WERI-Rb-1 (cell line): ENCODE measurements around the gene HOXB8.

Experiments
- DNase-seq: peaks from one replicate; pipeline ENCODE4 v3.0.0-alpha.2; 2020
- H3K27ac ChIP-seq: fragments of 250-450 bp; sonication (Bioruptor Pico); 2 replicates; pipeline ENCODE4 v1.5.1; 2020; ENCODE audit warnings: mild to moderate bottlenecking, moderate library complexity
- H3K27me3 ChIP-seq: fragments of 250-450 bp; sonication (Bioruptor Pico); 2 replicates; pipeline ENCODE4 v1.5.1; 2021; ENCODE audit warnings: mild to moderate bottlenecking, low read depth, moderate library complexity; ENCODE audit not compliant: insufficient read depth, severe bottlenecking
- H3K36me3 ChIP-seq: fragments of 250-450 bp; sonication (Bioruptor Pico); 2 replicates; pipeline ENCODE4 v1.5.1; 2020; ENCODE audit warnings: mild to moderate bottlenecking, moderate library complexity
- H3K4me3 ChIP-seq: 2 replicates; pipeline ENCODE4 v1.5.1; 2011; ENCODE audit warnings: low read depth, mild to moderate bottlenecking, control low read depth, low read length
- H3K9me3 ChIP-seq: fragments of 250-450 bp; sonication (Bioruptor Pico); 2 replicates; pipeline ENCODE4 v1.5.1; 2021; ENCODE audit warnings: mild to moderate bottlenecking, moderate library complexity; ENCODE audit not compliant: severe bottlenecking
- TF ChIP-seq, protein P1 (sequence below): IDR thresholded peaks from 2 replicates; pipeline ENCODE4 v1.5.1; 2011; ENCODE audit warnings: low read depth, mild to moderate bottlenecking, control low read depth, inconsistent platforms, low read length

HOXB8 gene

GRCh38 chr17:48595278-48595999, 19.7 kb downstream of the HOXB8 start:
- TF ChIP-seq, protein P1, sequence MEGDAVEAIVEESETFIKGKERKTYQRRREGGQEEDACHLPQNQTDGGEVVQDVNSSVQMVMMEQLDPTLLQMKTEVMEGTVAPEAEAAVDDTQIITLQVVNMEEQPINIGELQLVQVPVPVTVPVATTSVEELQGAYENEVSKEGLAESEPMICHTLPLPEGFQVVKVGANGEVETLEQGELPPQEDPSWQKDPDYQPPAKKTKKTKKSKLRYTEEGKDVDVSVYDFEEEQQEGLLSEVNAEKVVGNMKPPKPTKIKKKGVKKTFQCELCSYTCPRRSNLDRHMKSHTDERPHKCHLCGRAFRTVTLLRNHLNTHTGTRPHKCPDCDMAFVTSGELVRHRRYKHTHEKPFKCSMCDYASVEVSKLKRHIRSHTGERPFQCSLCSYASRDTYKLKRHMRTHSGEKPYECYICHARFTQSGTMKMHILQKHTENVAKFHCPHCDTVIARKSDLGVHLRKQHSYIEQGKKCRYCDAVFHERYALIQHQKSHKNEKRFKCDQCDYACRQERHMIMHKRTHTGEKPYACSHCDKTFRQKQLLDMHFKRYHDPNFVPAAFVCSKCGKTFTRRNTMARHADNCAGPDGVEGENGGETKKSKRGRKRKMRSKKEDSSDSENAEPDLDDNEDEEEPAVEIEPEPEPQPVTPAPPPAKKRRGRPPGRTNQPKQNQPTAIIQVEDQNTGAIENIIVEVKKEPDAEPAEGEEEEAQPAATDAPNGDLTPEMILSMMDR = no peak
- Histone ChIP-seq H3K27ac (no peak overlapping the region), H3K27me3 (peaks cover 95% of the 10 kb centered on the region), H3K4me3 (no peak overlapping the region), H3K9me3 (no peaks in the 10 kb centered on the region), H3K36me3 (no peaks in the 10 kb centered on the region)
- DNase-seq = no peak

GRCh38 chr17:48594538-48595277, 20.4 kb downstream of the HOXB8 start:
- no peak overlapping the region for H3K27ac ChIP-seq
- H3K27me3 ChIP-seq = peaks cover 95% of the 10 kb centered on the region
- H3K9me3 ChIP-seq = no peaks in the 10 kb centered on the region
- TF ChIP-seq, protein P1 = no peak
- no peak for DNase-seq
- H3K36me3 ChIP-seq = no peaks in the 10 kb centered on the region
- H3K4me3 ChIP-seq = no peak overlapping the region

DNA sequence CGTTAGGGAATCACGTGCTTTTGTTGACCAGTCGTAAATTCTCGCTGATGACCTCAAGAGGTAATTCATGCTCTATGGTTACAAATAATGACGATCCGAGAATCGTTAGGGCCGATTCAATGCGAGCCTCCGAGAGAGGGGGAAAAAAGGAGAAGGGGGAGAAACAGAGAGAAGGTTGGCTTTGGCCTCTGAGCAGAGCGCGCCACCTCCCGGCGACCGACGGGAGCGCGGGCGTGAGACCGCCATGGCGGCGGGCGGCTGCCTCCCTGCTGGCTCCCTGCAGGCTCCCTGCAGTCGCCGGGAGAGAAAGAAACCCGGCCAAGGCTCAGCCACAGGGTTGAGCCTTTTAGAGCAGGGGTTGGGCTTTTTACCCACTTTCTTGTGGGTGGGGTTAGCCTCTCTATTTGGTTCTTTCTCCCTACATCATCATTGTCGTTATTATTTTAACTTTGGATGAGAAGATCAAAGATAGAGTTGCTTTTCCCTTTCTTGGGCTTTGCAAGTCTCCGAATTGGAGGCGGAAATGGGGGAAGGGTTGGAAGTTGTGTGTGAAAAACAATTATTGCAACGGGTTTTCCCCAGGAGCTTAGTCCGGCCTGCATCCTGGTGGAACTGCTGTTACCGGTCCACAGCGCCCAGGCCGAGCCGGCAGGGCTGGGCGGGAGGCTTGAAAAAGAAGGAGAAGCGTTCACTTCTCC, 21.1 kb downstream of the HOXB8 start:
- Histone ChIP-seq H3K27me3 (peaks cover 95% of the 10 kb centered on the region), H3K36me3 (no peaks in the 10 kb centered on the region), H3K4me3 (no peak overlapping the region), H3K9me3 (no peaks in the 10 kb centered on the region), H3K27ac (no peak overlapping the region)
- TF ChIP-seq, protein P1 = peak; percentile 96
- peak; percentile 84 for DNase-seq

DNA sequence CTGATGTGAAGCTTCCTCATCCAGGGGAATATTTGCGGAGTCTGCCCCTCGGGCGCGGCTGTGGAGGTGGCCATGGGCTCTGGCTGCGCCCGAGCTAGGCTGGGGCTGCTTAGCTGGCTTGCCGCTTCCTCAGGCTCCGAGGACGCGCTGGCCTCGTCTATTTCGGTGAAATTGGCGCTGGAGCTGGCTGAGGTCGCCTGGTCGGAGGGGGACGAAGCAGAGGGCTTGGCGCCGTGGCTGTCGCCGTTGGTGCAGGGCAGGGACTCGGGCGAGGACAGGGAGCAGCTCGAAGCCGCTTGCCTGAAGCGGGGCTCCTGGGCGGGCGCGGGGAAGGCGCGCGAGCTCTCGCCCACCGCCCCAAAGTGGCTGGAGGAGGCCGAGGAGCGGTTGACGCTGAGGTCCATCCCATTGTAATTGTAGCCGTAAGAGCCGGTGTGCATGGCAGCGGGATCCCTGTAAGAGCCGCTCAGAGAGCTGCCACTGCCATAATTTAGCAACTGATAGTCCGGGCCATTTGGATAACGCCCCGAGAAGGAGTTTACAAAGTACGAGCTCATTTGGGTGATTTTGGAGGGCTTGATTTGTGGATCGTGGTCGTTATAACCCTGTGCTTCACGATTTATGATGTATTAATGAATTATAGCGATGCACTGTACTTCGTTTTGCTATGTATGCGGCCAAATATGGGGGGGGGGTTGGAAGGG, 21.8 kb downstream of the HOXB8 start, which contains the start of gene HOXB5:
Gene HOXB5, minus strand, starts transcription at position 654 of the 704 bp plus-strand sequence. Its CDS starts 97 bp downstream, at position 557.
- H3K9me3 ChIP-seq = no peaks in the 10 kb centered on the region
- peak within 1 kb of the TSS; percentile 29 for H3K4me3 ChIP-seq
- no peaks in the 10 kb centered on the region for H3K36me3 ChIP-seq
- TF ChIP-seq, protein P1 = no peak
- H3K27ac ChIP-seq = no peak within 1 kb of the TSS
- peaks cover 95% of the 10 kb centered on the region for H3K27me3 ChIP-seq
- DNase-seq = no peak

DNA sequence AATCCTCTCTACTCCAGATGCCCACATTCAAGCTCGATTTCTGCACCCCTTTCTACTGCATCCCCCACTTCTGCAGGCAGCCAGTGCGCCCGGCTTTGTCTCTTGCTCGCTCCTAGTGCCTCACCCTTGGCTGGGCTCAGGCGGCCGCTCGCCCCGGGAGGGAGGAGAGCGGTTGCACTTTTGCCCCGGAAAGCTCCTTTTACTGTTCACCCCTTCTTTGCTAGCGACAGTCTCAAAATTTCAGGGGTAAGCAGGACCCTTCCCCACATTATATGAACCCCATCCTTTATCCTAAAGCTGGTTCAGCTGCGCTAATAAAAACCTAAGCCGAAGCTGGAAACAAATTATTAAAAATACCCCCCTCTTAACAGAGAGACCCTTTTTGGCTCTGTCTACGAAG, 22.5 kb downstream of the HOXB8 start:
- Histone ChIP-seq H3K9me3 (no peaks in the 10 kb centered on the region), H3K36me3 (no peaks in the 10 kb centered on the region), H3K4me3 (no peak overlapping the region), H3K27me3 (peaks cover 95% of the 10 kb centered on the region), H3K27ac (no peak overlapping the region)
- TF ChIP-seq, protein P1 = no peak
- DNase-seq = no peak
